GM21717 (cell line): ENCODE data around the gene RPL23.
A peak's percentile ranks its signal among the peaks of the same experiment; 100 is the strongest.

Source experiments
- ATAC-seq: cut with Tn5 transposase; IDR thresholded peaks from one replicate; pipeline ENCODE4 v1.9.1; 2021; ENCODE audit warnings: mild to moderate bottlenecking, moderate library complexity; ENCODE audit not compliant: unreplicated experiment

The RPL23 gene

GRCh38 chr17:38853292-38854219 lies at the start of gene RPL23:
RPL23 (minus strand) TSS chr17:38853721; CDS start chr17:38853710, 11 bp downstream.
- peak; percentile 69 for ATAC-seq

- no peak for ATAC-seq
These were observed 47.6 kb upstream of the RPL23 start for GRCh38 chr17:38900978-38901656.

GRCh38 chr17:38899421-38899820 lies 45.9 kb upstream of the RPL23 start:
- peak; percentile 19 for ATAC-seq

- ATAC-seq = peak; percentile 63
These were observed 45.4 kb upstream of the RPL23 start for GRCh38 chr17:38898812-38899348.

- ATAC-seq = peak; percentile 8
These were observed 44.8 kb upstream of the RPL23 start for GRCh38 chr17:38898291-38898679.

GRCh38 chr17:38897671-38898290 lies 44.3 kb upstream of the RPL23 start:
- ATAC-seq = no peak

- ATAC-seq = no peak
These were observed 43.7 kb upstream of the RPL23 start for GRCh38 chr17:38897176-38897575.

GRCh38 chr17:38896346-38896954 lies 42.9 kb upstream of the RPL23 start:
- ATAC-seq = no peak

GRCh38 chr17:38894276-38894675 lies 40.8 kb upstream of the RPL23 start:
- ATAC-seq = no peak

- ATAC-seq = no peak
These were observed 40.1 kb upstream of the RPL23 start for GRCh38 chr17:38893607-38894006.

GRCh38 chr17:38893113-38893512 lies 39.6 kb upstream of the RPL23 start:
- no peak for ATAC-seq

GRCh38 chr17:38892620-38893019 lies 39.1 kb upstream of the RPL23 start:
- no peak for ATAC-seq

GRCh38 chr17:38892083-38892482 lies 38.6 kb upstream of the RPL23 start:
- no peak for ATAC-seq

GRCh38 chr17:38891441-38891840 lies 37.9 kb upstream of the RPL23 start:
- no peak for ATAC-seq

GRCh38 chr17:38890410-38890746 lies 36.9 kb upstream of the RPL23 start:
- ATAC-seq = no peak

- ATAC-seq = no peak
These were observed 36.4 kb upstream of the RPL23 start for GRCh38 chr17:38889745-38890409.

- no peak for ATAC-seq
These were observed 35.3 kb upstream of the RPL23 start for GRCh38 chr17:38888842-38889241.

GRCh38 chr17:38886643-38887010 lies 33.1 kb upstream of the RPL23 start:
- ATAC-seq = no peak

- ATAC-seq = no peak
These were observed 32.5 kb upstream of the RPL23 start for GRCh38 chr17:38885728-38886642.
